Spinal cord (tissue), 10 donors: ENCODE data around the gene ERBB4. TPM values are rescaled to one million over a fixed set of nuclear protein-coding genes. Genes with fewer than 3 reads are reported as not detected.

Experiments
- DNase-seq, 6 donors: peaks; one replicate each; pipeline versions ENCODE4 v3.0.0 to v3.0.0-alpha.2; 2013 to 2015; ENCODE audit warnings: low spot score in 6 of 6, low read depth in 4 of 6
- H3K27ac ChIP-seq: one replicate; pipeline ENCODE4 v1.5.1; 2013; ENCODE audit warnings: low read depth, low read length, control low read depth
- H3K27me3 ChIP-seq: one replicate; pipeline ENCODE4 v1.6.1; 2013; ENCODE audit warnings: low read length; ENCODE audit not compliant: control insufficient read depth, insufficient read depth
- H3K36me3 ChIP-seq: one replicate; pipeline ENCODE4 v1.6.1; 2013; ENCODE audit warnings: low read length; ENCODE audit not compliant: control insufficient read depth, insufficient read depth
- H3K4me1 ChIP-seq: one replicate; pipeline ENCODE4 v1.6.1; 2013; ENCODE audit warnings: low read length; ENCODE audit not compliant: control insufficient read depth, insufficient read depth
- H3K4me3 ChIP-seq: one replicate; pipeline ENCODE4 v1.5.1; 2013; ENCODE audit warnings: low read depth, low read length, control low read depth
- H3K9me3 ChIP-seq: one replicate; pipeline ENCODE4 v1.6.1; 2013; ENCODE audit warnings: low read length; ENCODE audit not compliant: control insufficient read depth, insufficient read depth
- WGBS: methylation state at CpG from one replicate; pipeline ENCODE4 v1.1.5; 2013; ENCODE audit warnings: missing lambda C conversion rate; ENCODE audit not compliant: insufficient coverage; 5-methylcytosine and 5-hydroxymethylcytosine counted together
- polyA plus RNA-seq, 2 donors: library from polyadenylated mRNA; unstranded; fragments of 120-200 nt; gene quantifications; one replicate each; pipeline ENCODE4 v1.2.1, GENCODE V29; 2013; ENCODE audit not compliant: insufficient read length in 2 of 2
- total RNA-seq, 2 donors: library from RNA; depleted of rRNA in 1 of 2; stranded (reverse); fragments of 120-200 nt in 1 of 2; fragments of >200 nt in 1 of 2; gene quantifications; one replicate each; pipeline versions ENCODE4 v1.2.3 to v1.2.4, GENCODE V29; 2013 to 2014
- donor health status: healthy.

The ERBB4 gene
- total and polyA plus RNA-seq, 4 donors, result 14.4 to 41.7 (median 20.8) TPM

DNA sequence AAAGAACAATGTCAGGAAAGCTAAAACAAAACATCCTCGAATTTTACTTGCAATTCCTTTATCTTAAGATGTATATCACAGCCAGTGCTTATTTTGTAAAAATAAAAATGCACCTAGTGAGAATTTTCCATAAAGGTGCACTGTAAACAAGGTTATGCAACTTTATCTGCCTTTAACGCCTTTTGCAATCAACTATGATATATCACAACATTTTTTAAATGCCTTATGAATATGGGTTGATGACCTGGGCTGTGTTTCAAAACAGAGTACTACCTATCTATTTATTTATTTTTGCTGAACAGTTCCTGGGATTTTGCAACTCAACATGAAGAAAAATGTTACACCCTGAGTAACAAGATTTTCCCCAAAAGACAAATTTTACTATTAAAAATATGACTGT is 1112.4 kb downstream of the ERBB4 start:
- WGBS, result no CpG with 5 or more reads among the region's 2 CpGs
- no peak for DNase-seq

DNA sequence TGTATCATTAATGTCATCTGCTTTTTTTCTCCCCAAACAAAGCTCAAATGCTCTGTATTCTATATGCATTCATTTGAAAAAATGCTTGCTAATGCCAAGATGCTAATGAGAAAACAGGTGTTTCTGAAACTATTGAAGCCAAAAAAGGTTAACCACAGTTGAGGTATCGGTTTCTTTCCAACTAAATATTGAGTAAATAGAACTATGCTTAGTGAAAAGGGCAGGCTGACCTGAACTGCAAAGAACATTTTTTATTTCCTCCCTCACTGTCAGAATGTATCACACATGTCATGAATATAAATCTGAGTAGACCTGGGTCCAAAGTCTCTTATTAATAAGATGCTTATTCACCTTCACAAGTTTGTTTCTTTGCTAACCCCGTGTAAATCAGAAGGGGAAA is 1115.6 kb downstream of the ERBB4 start:
- Histone ChIP-seq H3K36me3 (no peaks in the 10 kb centered on the region), H3K9me3 (no peaks in the 10 kb centered on the region), H3K4me1 (no peaks in the 10 kb centered on the region), H3K27ac (no peak overlapping the region), H3K27me3 (no peaks in the 10 kb centered on the region), H3K4me3 (no peak overlapping the region)
- no peak for DNase-seq
- no CpG with 5 or more reads among the region's 2 CpGs for WGBS

More for the DNA sequence above, 1112.4 kb downstream of the ERBB4 start:
- no peaks in the 10 kb centered on the region for H3K4me1 ChIP-seq
- no peak overlapping the region for H3K27ac ChIP-seq
- no peaks in the 10 kb centered on the region for H3K36me3 ChIP-seq
- no peaks in the 10 kb centered on the region for H3K27me3 ChIP-seq
- no peaks in the 10 kb centered on the region for H3K9me3 ChIP-seq
- H3K4me3 ChIP-seq, result no peak overlapping the region

DNA sequence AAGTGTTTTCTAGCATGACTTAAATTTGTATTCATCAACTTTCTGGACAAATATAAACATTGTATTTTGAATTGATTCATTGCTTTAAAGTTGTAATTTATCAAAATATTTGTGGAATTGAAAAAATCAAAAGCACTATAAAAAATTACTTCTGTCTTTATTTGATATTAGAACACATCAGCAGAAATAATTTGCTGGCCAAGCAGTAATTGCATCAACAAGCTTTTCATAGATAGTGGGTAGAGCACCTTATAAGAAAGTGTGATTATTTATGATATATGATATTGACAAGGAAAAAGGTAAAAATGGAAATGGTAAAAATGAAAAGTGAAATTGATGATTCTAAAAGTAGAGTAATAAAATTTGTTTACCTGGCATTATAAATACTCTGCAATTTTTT is 1121.1 kb downstream of the ERBB4 start:
- DNase-seq, result no peak
- H3K27me3 ChIP-seq, result no peaks in the 10 kb centered on the region
- H3K4me1 ChIP-seq, result no peaks in the 10 kb centered on the region
- H3K4me3 ChIP-seq, result no peak overlapping the region
- no peaks in the 10 kb centered on the region for H3K36me3 ChIP-seq
- no peaks in the 10 kb centered on the region for H3K9me3 ChIP-seq
- H3K27ac ChIP-seq, result no peak overlapping the region

DNA sequence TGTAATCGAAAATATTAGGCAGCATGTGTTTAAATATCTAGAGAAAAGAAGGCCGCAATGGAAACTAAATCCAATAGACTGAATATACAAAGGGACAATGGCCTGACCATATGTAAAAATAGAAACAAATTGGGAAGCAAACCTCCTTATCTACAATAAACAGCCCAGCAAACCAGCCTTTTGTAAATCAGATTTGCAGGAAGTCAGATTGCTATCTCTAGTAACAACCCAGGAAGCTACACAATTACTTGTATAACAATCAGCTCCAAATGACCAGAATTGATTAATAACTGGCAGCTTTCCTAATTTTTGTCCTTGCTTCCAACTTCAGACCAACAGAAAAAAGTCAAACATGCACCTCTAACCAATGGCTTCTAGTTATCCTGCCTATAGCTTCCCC is 1122.2 kb downstream of the ERBB4 start:
- Histone ChIP-seq H3K27me3 (no peaks in the 10 kb centered on the region), H3K4me1 (no peaks in the 10 kb centered on the region)
- WGBS, result no CpG with 5 or more reads among the region's 2 CpGs

DNA sequence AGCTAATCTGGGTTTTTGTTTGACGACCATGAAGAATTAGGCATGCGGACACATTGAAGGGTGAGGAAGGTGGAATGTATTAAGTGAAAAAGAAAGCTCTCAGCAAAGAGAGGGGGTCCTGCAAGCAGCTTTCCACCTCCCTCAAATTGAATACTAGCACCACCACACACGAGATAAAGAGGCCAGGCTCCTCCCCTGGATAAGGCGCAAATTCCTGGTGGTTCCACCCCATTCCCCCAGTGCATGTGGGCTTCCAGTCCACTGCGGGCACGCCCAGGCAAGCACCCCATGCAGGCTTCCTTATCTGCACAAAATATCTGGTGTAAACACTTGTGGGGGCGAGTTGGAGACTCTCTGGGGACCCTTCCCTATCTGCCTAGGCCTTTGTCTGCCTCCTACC is 1124.9 kb downstream of the ERBB4 start:
- no peak overlapping the region for H3K4me3 ChIP-seq
- no peaks in the 10 kb centered on the region for H3K27me3 ChIP-seq
- DNase-seq, result no peak
- H3K36me3 ChIP-seq, result no peaks in the 10 kb centered on the region
- no peaks in the 10 kb centered on the region for H3K4me1 ChIP-seq
- no peaks in the 10 kb centered on the region for H3K9me3 ChIP-seq
- 82% methylated on average over 4 of the region's 7 CpGs for WGBS
- no peak overlapping the region for H3K27ac ChIP-seq

More for the DNA sequence above, 1122.2 kb downstream of the ERBB4 start:
- H3K36me3 ChIP-seq, result no peaks in the 10 kb centered on the region
- H3K27ac ChIP-seq, result no peak overlapping the region
- DNase-seq, result no peak
- no peak overlapping the region for H3K4me3 ChIP-seq
- H3K9me3 ChIP-seq, result no peaks in the 10 kb centered on the region

DNA sequence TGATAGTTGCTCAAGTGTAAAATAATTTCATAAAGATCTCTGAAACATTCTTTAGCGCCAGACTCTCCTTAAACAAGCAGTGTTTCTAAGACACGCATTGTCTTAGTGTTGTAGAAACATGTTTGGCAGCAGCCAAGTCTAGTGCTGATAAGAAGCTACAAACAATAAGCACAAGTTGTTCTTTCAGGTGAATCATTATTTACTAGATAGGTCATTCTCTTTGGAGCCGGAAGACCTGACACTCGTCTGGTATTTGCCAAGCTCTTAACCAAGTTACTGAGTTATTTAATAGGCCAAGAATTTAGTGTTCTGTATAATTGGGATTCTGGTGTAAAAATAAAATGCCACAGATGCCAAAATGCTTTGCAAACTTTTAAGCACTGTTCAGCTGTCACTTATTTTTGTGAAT is 1130.1 kb downstream of the ERBB4 start:
- H3K4me3 ChIP-seq, result no peak overlapping the region
- H3K4me1 ChIP-seq, result no peaks in the 10 kb centered on the region
- no peaks in the 10 kb centered on the region for H3K36me3 ChIP-seq
- no peaks in the 10 kb centered on the region for H3K27me3 ChIP-seq
- WGBS, result no CpG with 5 or more reads among the region's 4 CpGs
- DNase-seq, result peak in 1 of 6 donors; percentile 32
- H3K9me3 ChIP-seq, result no peaks in the 10 kb centered on the region
- no peak overlapping the region for H3K27ac ChIP-seq

DNA sequence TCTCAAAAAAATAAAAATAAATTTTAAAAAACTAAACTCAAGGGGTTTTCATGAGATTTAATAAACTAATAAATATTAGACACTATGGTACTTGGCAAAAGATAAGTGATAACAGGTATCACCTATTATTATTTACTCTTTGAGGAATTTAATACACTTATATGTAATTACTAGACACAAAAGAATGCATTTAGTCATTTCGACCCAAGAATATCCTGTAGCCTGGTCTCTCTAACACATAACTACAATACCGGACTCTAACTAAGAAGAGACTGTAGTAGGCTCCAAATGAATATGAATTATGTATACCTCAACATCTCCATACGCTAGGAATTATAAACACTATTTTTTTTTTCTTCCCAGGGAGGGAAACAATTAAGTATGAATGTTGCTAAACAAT is 1131.5 kb downstream of the ERBB4 start:
- Histone ChIP-seq H3K4me3 (no peak overlapping the region), H3K9me3 (no peaks in the 10 kb centered on the region), H3K4me1 (no peaks in the 10 kb centered on the region), H3K36me3 (no peaks in the 10 kb centered on the region), H3K27me3 (no peaks in the 10 kb centered on the region), H3K27ac (no peak overlapping the region)
- no CpG with 5 or more reads among the region's 3 CpGs for WGBS
- DNase-seq, result no peak

DNA sequence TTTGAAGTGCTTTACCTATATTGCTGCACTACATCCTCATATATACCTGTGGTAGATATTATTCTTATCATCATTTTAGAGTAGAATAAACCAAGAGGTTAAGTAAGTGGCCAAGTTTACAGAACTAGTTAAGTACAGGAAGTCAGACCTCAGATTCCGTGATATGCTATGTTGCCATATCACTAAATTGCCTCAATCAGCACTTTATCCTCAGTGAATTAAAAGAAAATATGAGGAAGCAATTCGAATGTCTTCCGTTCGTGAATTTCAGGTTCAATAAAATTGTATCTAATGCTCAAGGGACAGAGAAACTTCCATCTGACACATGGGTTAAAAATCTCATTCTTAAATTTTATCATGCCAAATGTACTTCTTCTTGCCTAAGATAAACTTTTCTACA is 1133.6 kb downstream of the ERBB4 start:
- no peak for DNase-seq
- no peaks in the 10 kb centered on the region for H3K9me3 ChIP-seq
- no peaks in the 10 kb centered on the region for H3K4me1 ChIP-seq
- no peak overlapping the region for H3K27ac ChIP-seq
- no peaks in the 10 kb centered on the region for H3K27me3 ChIP-seq
- whole genome bisulfite sequencing, result 83% methylated on average over 2 of the region's 4 CpGs
- H3K4me3 ChIP-seq, result no peak overlapping the region
- H3K36me3 ChIP-seq, result no peaks in the 10 kb centered on the region

DNA sequence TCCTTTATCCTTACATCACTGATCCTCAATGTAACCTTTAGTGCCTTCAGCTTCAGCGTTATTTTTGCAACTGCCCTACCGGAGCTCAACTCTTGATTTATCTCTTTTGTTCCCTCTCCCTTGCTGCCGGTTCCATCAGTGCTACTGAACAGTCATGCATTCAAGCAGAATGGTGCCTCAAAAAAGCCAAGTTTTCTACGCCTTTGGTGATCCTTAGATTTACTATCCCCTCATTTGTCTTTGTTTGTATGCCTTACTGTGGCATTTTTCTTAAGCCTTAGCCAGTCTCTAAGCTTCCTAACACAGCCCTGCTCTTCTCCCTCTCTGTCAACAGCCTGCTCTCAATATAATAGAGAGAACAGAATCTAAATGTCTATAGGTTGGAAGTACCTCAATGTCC is 1134.5 kb downstream of the ERBB4 start:
- no peaks in the 10 kb centered on the region for H3K27me3 ChIP-seq
- no peaks in the 10 kb centered on the region for H3K4me1 ChIP-seq
- peak in 3 of 6 donors; percentile 32 to 66 (median 54) for DNase-seq
- H3K9me3 ChIP-seq, result no peaks in the 10 kb centered on the region
- H3K27ac ChIP-seq, result peak overlapping the region; percentile 64
- no peak overlapping the region for H3K4me3 ChIP-seq
- no peaks in the 10 kb centered on the region for H3K36me3 ChIP-seq
- 17% methylated on average over 4 of the region's 4 CpGs for WGBS

DNA sequence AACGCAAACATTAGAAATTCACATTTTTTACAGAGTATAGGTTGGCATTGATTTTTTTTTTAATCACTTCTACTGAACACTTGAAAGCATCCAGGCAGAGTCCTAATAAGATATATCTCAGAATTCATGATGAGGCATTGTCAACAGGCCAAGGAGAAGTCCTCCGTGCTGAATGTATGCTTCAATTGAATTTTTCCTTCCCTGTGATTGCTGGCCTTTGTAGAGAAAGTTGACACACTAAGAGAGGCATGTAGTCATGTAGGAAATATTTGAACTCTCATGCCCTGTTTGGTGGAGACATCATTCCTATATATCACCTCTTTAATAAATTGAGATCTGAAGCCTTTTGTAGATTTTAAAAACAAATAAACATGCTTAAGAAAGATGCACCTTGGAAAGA is 1137.3 kb downstream of the ERBB4 start:
- Histone ChIP-seq H3K9me3 (no peaks in the 10 kb centered on the region), H3K36me3 (no peaks in the 10 kb centered on the region), H3K4me3 (no peak overlapping the region), H3K27ac (no peak overlapping the region), H3K4me1 (no peaks in the 10 kb centered on the region), H3K27me3 (no peaks in the 10 kb centered on the region)
- no CpG with 5 or more reads among the region's 2 CpGs for WGBS
- no peak for DNase-seq
